A549 (cell line): ENCODE measurements around the gene VSIR. TPM values are rescaled to one million over a fixed set of nuclear protein-coding genes. Genes with fewer than 3 reads are reported as not detected.

ENCODE experiments used
- ATAC-seq, 2 experiments: fragments of 200-7000 bp in 1 of 2; fragments of >200 bp in 1 of 2; cut with Nextera tagmentation in 1 of 2; cut with Tn5 transposase in 1 of 2; 3 replicates each; pipeline versions ENCODE4 v1.8.0 to v1.9.1; 2018 to 2020; ENCODE audit warnings: mild to moderate bottlenecking in 1 of 2, moderate library complexity in 1 of 2
- CTCF ChIA-PET: fragments of 300-600 bp; sonication (Branson Sonifier 250); formaldehyde crosslinking; extraction: SDS; loops from one replicate; lab custom pipeline; 2021; ENCODE audit warnings: antibody characterized with exemption, inconsistent platforms; lab: Yijun Ruan, JAX
- POLR2A ChIA-PET: fragments of 350-600 bp; formaldehyde crosslinking; extraction: SDS; loops from one replicate; lab custom pipeline; 2021; ENCODE audit warnings: antibody characterized with exemption, inconsistent platforms; lab: Yijun Ruan, JAX
- DNase-seq, 2 experiments: peaks; one replicate each; pipeline versions ENCODE4 v3.0.0 to v3.0.0-alpha.2; 2011 to 2016; ENCODE audit warnings: low read depth in 1 of 2, low spot score in 1 of 2
- FAIRE-seq: peaks from 2 replicates; lab custom pipeline; 2011; peaks lifted over from hg19 to GRCh38; lab: Jason Lieb, UNC
- H3K27ac ChIP-seq, 2 experiments: fragments of >200 bp; sonication (Bioruptor Twin); formaldehyde crosslinking; 3 replicates each; pipeline ENCODE4 v1.5.1; 2016 to 2017
- H3K4me1 ChIP-seq: fragments of >200 bp; sonication (Bioruptor Twin); formaldehyde crosslinking; 3 replicates; pipeline ENCODE4 v1.6.1; 2016
- H3K4me2 ChIP-seq: fragments of >200 bp; sonication (Bioruptor Twin); formaldehyde crosslinking; 3 replicates; pipeline ENCODE4 v1.6.1; 2016
- H3K4me3 ChIP-seq: fragments of >200 bp; sonication (Bioruptor Twin); formaldehyde crosslinking; 3 replicates; pipeline ENCODE4 v1.5.1; 2016
- H3K9me3 ChIP-seq: fragments of >200 bp; sonication (Bioruptor Twin); formaldehyde crosslinking; 3 replicates; pipeline ENCODE4 v1.6.1; 2016
- BCL3 ChIP-seq: fragments of >200 bp; sonication (Bioruptor Twin); formaldehyde crosslinking; IDR thresholded peaks from 3 replicates; pipeline ENCODE4 v1.6.1; 2016
- BHLHE40 ChIP-seq: IDR thresholded peaks from 2 replicates; pipeline ENCODE4 v1.6.1; 2012; ENCODE audit warnings: low read depth, low read length, inconsistent platforms
- CBX2 ChIP-seq: fragments of 200-600 bp; sonication (generic); IDR thresholded peaks from 2 replicates; pipeline ENCODE4 v1.6.1; 2016; ENCODE audit warnings: low read depth, mild to moderate bottlenecking, borderline replicate concordance
- CEBPB ChIP-seq, 2 experiments: fragments of >200 bp in 1 of 2; sonication (Bioruptor Twin) in 1 of 2; formaldehyde crosslinking in 1 of 2; IDR thresholded peaks; 2 replicates each; pipeline ENCODE4 v1.6.1; 2012 to 2016
- EHMT2 ChIP-seq: fragments of 200-600 bp; sonication (generic); IDR thresholded peaks from 2 replicates; pipeline ENCODE4 v1.6.1; 2016; ENCODE audit warnings: antibody characterized with exemption, low read depth, mild to moderate bottlenecking, moderate library complexity
- ESRRA ChIP-seq: fragments of 150-350 bp; IDR thresholded peaks from 2 replicates; pipeline ENCODE4 v1.6.1; 2014; ENCODE audit warnings: mild to moderate bottlenecking, low read length, borderline replicate concordance
- FOSB ChIP-seq: fragments of 250-450 bp; sonication (Bioruptor Pico); IDR thresholded peaks from 2 replicates; pipeline ENCODE4 v1.5.0; 2020; ENCODE audit warnings: mild to moderate bottlenecking, moderate library complexity
- FOSL2 ChIP-seq, 2 experiments: fragments of 450-650 bp in 1 of 2; fragments of >200 bp in 1 of 2; sonication (Bioruptor Twin) in 1 of 2; formaldehyde crosslinking; IDR thresholded peaks; 2 replicates each; pipeline versions ENCODE4 v1.5.0 to v1.6.1; 2016 to 2020; ENCODE audit warnings: mild to moderate bottlenecking in 1 of 2, moderate library complexity in 1 of 2
- FOXS1 ChIP-seq: fragments of 250-450 bp; sonication (Bioruptor Pico); IDR thresholded peaks from 2 replicates; pipeline ENCODE4 v1.5.0; 2020; ENCODE audit warnings: mild to moderate bottlenecking, moderate library complexity
- HMGXB4 ChIP-seq: fragments of 250-450 bp; sonication (Bioruptor Pico); IDR thresholded peaks from 2 replicates; pipeline ENCODE4 v1.5.0; 2021; ENCODE audit warnings: mild to moderate bottlenecking, moderate library complexity, borderline replicate concordance
- JUN ChIP-seq, 2 experiments: fragments of >200 bp; sonication (Bioruptor Twin); formaldehyde crosslinking; IDR thresholded peaks; 2 replicates in 1 of 2; 3 replicates in 1 of 2; pipeline ENCODE4 v1.6.1; 2016 to 2017
- MAFK ChIP-seq: fragments of 450-650 bp; IDR thresholded peaks from 2 replicates; pipeline ENCODE4 v1.6.1; 2014; ENCODE audit not compliant: partially characterized antibody
- MAX ChIP-seq: IDR thresholded peaks from 2 replicates; pipeline ENCODE4 v1.6.1; 2012
- MYC ChIP-seq: IDR thresholded peaks from 2 replicates; pipeline ENCODE4 v1.6.1; 2012; ENCODE audit warnings: mild to moderate bottlenecking, inconsistent platforms, low read length, improper control_type of control experiment, borderline replicate concordance
- NR3C1 ChIP-seq: fragments of >200 bp; sonication (Bioruptor Twin); formaldehyde crosslinking; IDR thresholded peaks from 3 replicates; pipeline ENCODE4 v1.6.1; 2017
- PBX3 ChIP-seq: IDR thresholded peaks from 2 replicates; pipeline ENCODE4 v1.6.1; 2012
- PHF8 ChIP-seq: fragments of 200-600 bp; sonication (generic); IDR thresholded peaks from 2 replicates; pipeline ENCODE4 v1.6.1; 2016; ENCODE audit warnings: low read depth, mild to moderate bottlenecking, antibody characterized with exemption, moderate library complexity, borderline replicate concordance
- POLR2A ChIP-seq: IDR thresholded peaks from 2 replicates; pipeline ENCODE4 v1.6.1; 2012; ENCODE audit warnings: mild to moderate bottlenecking, low read length
- POLR2AphosphoS2 ChIP-seq: conservative IDR thresholded peaks from 2 replicates; pipeline ENCODE4 v1.6.1; 2012; ENCODE audit warnings: low read length, improper control_type of control experiment, inconsistent platforms
- RCOR1 ChIP-seq: fragments of 150-350 bp; IDR thresholded peaks from 2 replicates; pipeline ENCODE4 v1.6.1; 2014; ENCODE audit warnings: antibody characterized with exemption, low read length, low read depth
- SREBF2 ChIP-seq: fragments of 450-650 bp; IDR thresholded peaks from 2 replicates; pipeline ENCODE4 v1.6.1; 2014; ENCODE audit warnings: mild to moderate bottlenecking, moderate library complexity
- TFCP2L1 ChIP-seq: fragments of 250-450 bp; sonication (Bioruptor Pico); IDR thresholded peaks from 2 replicates; pipeline ENCODE4 v1.5.0; 2021; ENCODE audit warnings: mild to moderate bottlenecking
- WGBS: methylation state at CpG from one replicate; pipeline ENCODE4 v1.1.6; 2017; ENCODE audit errors: missing lambda C conversion rate; 5-methylcytosine and 5-hydroxymethylcytosine counted together
- polyA plus RNA-seq, 4 experiments: library from polyadenylated mRNA; depleted of rRNA in 3 of 4; stranded (reverse); fragments of >200 nt; fragmentation: RNase III in 1 of 4; extraction: RNeasy Plus Mini Kit Qiagen cat#74134 plus additional on column Dnase treatment in 1 of 4; gene quantifications; 2 replicates in 3 of 4; 3 replicates in 1 of 4; pipeline ENCODE4 v1.2.3, GENCODE V29; 2011 to 2017

Gene VSIR
- polyA plus RNA-seq, 2 of the 4 experiments (the other 2 are of a cell fraction), result 15.5 to 18.5 TPM

- ChIA-PET CTCF (interaction anchor here (0.8 to 5.3 kb wide), 9 partner anchors 9 to 313 kb away, joined by 3 to 42 read pairs (median 5); partner anchors contain the start of gene VSIR), POLR2A (no interaction called here)
- no peak for ATAC-seq
- WGBS, result 88% methylated on average over 5 of the region's 5 CpGs
- DNase-seq, result no peak
- no peak overlapping the region for H3K27ac ChIP-seq
- H3K4me2 ChIP-seq, result no peak overlapping the region
- TF ChIP-seq CBX2, result no peak
- no peak for TF ChIP-seq BHLHE40
- no peak for TF ChIP-seq MYC
- TF ChIP-seq HMGXB4 (CRISPR knock-in tag), result no peak
- no peak for TF ChIP-seq PHF8
- no peak for TF ChIP-seq MAFK
- TF ChIP-seq PBX3, result no peak
- no peak for TF ChIP-seq EHMT2
- TF ChIP-seq POLR2A, result no peak
- TF ChIP-seq FOXS1, result no peak
- TF ChIP-seq CEBPB (IDR thresholded peaks at IDR 0.05), result no peak
- no peak overlapping the region for H3K4me3 ChIP-seq
- peaks cover 10% of the 10 kb centered on the region for H3K4me1 ChIP-seq
- no peak for FAIRE-seq
- H3K9me3 ChIP-seq, result no peaks in the 10 kb centered on the region
These were observed 56.9 kb downstream of the VSIR start for GRCh38 chr10:71716426-71716825.

- Histone ChIP-seq H3K4me2 (no peak overlapping the region), H3K4me3 (no peak overlapping the region), H3K4me1 (peaks cover 10% of the 10 kb centered on the region), H3K27ac (no peak overlapping the region), H3K9me3 (no peaks in the 10 kb centered on the region)
- ChIA-PET CTCF (interaction anchor here (0.8 to 5.3 kb wide), 9 partner anchors 10 to 402 kb away, joined by 3 to 42 read pairs (median 4); no protein-coding TSS in a partner anchor), POLR2A (no interaction called here)
- no peak for TF ChIP-seq RCOR1
- no peak for TF ChIP-seq ESRRA
- TF ChIP-seq POLR2AphosphoS2, result no peak
- no peak for TF ChIP-seq MAX
- TF ChIP-seq NR3C1, result no peak
- no peak for TF ChIP-seq MYC
- no peak for TF ChIP-seq FOSL2 (IDR thresholded peaks at IDR 0.05)
- no peak for TF ChIP-seq FOSL2 (CRISPR knock-in tag; IDR thresholded peaks at IDR 0.05)
- no peak for TF ChIP-seq SREBF2
- no peak for TF ChIP-seq FOSB
- TF ChIP-seq CEBPB (IDR thresholded peaks at IDR 0.05), result no peak
- no peak for TF ChIP-seq TFCP2L1 (CRISPR knock-in tag)
- TF ChIP-seq BCL3, result no peak
- TF ChIP-seq JUN (IDR thresholded peaks at IDR 0.05), result no peak
- no peak for ATAC-seq
- DNase-seq, result no peak
- FAIRE-seq, result no peak
- 88% methylated on average over 20 of the region's 20 CpGs for WGBS
These were observed 57.5 kb downstream of the VSIR start for GRCh38 chr10:71715860-71716259.
